ENCODE measurements around the gene SLC2A9.
"Not testable (repeated sequence)": the region's sequence is repeated elsewhere in the genome, so short reads cannot be mapped to it uniquely, and the experiment has no call there.

The SLC2A9 gene

DNA sequence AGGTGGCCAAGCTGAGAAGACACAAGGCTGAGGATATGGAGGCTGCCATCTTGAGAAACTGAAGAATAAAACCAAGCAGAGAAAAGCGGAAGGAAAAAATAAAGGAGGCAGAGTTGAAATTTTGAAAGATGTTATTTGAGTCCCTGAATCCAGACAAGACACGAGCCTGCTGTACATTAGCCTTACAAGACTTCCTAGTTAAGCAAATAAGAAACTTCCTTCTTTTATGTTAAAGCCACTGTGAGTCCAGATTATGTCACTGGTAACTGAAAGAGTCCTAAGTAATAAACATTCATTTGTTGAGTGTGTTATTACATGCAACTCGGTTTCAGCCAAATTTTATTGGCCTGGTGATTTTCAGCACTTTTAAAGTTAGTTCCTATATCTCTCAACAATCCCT is 209.5 kb downstream of the SLC2A9 start:
- H3K4me3 ChIP-seq (ENCODE audit: low read length): no peak overlapping the region
- DNase-seq (ENCODE audit: low read depth, low spot score): no peak

DNA sequence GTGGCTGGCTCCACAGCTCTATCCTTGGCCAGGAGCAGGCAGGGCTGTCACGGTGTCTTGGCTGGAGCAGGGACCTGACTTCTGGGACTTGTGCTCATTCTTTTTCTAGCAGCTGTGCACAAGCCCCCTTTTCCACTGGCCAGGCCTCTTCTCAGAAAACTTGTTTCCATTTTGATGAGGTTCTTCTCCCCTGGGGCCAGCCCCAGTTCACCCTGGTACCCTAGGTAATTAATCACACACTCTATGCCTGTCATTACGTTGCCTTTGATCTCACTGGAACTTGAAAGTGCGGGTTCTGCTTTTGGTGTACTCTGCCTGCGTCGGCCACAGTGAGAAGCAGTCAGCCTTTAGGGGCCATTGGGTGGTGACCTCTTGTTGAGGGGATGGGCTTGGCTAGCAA is 213.2 kb downstream of the SLC2A9 start:
- no peak overlapping the region for H3K4me3 ChIP-seq (ENCODE audit: low read length)
- no peak for DNase-seq (ENCODE audit: low read depth, low spot score)

DNA sequence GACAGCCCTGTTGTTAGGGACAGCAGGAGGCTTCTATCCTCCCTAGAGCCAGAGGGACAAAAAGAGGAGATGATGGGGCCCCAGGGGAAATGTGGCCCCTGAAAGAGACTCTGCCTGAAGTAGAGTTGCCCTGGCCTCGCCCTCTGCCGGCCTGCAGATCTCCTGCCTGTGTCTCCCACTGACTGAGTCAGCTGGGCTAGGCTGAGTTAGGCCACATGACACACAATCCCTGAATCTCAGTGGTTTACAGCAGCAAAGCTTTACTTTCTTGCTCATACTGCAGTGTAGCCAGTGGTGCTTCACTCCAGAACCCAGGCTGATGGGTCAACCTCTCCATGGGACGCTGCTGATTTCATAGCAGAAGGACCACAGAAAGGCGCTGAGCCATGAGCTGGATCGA is 216.4 kb downstream of the SLC2A9 start:
- H3K4me3 ChIP-seq (ENCODE audit: low read length): no peak overlapping the region
- DNase-seq (ENCODE audit: low read depth, low spot score): no peak

DNA sequence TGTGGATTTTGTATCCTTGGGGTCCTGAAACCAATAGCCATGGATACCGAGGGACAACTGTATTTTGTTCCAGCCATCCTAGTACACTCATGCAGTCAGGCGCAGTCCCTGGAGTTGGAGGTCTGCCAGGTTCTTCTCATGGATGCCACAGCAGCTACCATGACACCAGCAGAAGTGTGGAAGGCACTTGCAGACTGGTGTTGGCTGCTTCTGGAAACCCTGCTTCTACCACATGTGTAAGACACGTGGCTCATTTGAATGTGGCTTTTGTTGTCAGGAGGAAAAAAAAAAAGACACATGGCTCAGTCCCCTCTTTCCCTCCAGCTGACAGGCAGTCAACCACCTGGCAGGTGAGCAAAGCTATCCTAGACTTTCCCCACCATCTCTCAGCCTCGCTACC is 220.4 kb downstream of the SLC2A9 start:
- peak; percentile 68 for DNase-seq (ENCODE audit: low read depth, low spot score)
- no peak overlapping the region for H3K4me3 ChIP-seq (ENCODE audit: low read length)

DNA sequence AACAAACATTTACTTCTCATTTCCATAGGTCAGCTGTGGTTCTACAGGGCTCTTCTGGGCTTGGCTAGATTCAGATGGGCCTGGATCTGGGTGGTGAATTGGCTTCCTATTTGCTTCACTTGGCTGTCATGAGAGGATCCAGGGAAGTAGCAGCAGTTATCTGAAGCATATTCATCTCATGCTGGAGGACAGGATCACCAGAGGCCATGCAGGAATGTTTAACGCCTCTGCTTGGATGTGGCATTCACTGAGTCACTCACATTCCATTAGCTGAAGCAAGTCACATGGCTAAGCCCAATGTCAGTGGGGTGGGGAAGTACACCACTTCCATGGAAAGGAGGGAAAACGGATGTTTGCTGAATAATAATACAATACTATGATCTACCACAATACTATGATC is 224.7 kb downstream of the SLC2A9 start:
- not testable (repeated sequence) for DNase-seq (ENCODE audit: low read depth, low spot score); H3K4me3 ChIP-seq (ENCODE audit: low read length)

DNA sequence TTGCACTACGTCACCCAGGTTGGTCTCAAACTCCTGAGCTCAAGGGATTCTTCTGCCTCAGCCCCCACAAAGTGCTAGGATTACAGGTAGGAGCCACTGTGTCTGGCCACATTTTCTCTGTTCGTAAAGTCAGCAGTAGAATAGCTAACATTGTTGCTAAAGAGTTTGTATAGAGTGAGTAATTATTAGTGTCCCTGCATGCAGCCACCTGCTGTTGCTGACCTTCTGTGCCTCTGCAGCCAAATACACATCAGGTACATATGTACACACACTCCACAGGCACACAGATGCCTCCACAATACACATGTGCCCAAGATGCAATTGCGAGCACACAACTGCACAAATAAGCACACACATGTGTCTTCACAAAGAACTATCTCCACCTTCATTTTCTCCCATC is 228.9 kb downstream of the SLC2A9 start:
- no peak for DNase-seq (ENCODE audit: low read depth, low spot score)
- H3K4me3 ChIP-seq (ENCODE audit: low read length): no peak overlapping the region

DNA sequence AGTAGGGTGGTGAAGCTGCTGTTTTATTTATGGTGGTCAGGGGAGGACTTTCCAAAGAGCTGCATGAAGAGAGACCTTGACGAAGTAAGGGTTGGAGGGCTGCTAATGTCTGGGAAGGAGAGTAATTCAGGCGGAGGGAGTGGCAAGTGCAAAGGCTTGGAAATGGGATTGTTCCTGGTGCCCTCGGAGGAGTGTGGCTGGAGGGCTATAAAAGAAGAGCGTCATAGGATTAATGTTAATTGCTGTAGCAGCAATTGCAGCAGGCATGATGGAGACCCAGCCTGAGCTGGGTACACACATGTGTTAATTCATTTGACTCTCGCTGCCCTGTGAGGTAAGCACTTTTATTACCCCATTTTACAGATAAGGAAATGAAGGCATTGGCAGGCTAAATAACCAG is 235.4 kb downstream of the SLC2A9 start:
- DNase-seq (ENCODE audit: low read depth, low spot score); H3K4me3 ChIP-seq (ENCODE audit: low read length): not testable (repeated sequence)

DNA sequence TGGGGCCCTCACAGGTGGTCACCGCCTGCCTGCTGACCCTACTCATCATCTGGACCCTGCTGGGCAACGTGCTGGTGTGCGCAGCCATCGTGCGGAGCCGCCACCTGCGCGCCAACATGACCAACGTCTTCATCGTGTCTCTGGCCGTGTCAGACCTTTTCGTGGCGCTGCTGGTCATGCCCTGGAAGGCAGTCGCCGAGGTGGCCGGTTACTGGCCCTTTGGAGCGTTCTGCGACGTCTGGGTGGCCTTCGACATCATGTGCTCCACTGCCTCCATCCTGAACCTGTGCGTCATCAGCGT is 239.2 kb downstream of the SLC2A9 start:
- DNase-seq (ENCODE audit: low read depth, low spot score): no peak
- H3K4me3 ChIP-seq (ENCODE audit: low read length): no peak overlapping the region

DNA sequence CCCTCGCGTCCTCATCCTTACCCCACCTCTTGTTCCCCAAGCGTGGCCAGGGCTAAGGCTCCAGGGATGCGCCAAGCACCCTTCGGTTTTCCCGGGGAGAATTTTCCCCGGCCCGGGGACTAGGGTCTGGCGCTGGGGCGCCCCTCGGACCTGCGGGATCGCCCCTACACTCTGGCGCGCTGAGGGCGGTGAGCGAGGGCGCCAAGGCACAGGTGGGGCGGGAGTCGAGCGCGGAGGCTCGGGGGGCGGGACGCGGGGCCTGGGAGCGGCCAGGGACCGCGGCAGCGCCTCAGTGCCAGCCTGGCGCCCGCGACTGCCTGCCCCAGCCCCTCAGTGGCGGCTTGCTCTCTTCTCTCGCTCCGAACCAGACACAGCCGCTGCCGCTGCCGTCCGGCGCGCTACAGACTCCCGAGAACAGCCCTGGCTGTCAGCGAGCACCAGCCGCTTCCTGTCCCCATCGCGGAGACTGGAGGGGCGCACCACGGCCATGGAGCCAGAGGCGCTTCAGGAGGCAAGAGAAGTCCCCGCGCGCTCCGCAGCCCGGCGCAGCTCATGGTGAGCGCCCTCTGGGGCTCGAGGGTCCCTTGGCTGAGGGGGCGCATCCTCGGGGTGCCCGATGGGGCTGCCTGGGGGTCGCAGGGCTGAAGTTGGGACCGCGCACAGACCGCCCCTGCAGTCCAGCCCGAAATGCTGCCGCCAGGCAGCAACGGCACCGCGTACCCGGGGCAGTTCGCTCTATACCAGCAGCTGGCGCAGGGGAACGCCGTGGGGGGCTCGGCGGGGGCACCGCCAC is 239.8 kb downstream of the SLC2A9 start, which contains the start of gene DRD5:
Gene DRD5 (plus strand): TSS at position 292 of the 793 bp plus-strand sequence. CDS start 396 bp downstream, at position 688.
- DNase-seq (ENCODE audit: low read depth, low spot score): no peak
- H3K4me3 ChIP-seq (ENCODE audit: low read length): no peak within 1 kb of the TSS
